HG02678 (cell line): Measurements from ENCODE around the gene UMODL1.
"Not testable (repeated sequence)": the region's sequence is repeated elsewhere in the genome, so short reads cannot be mapped to it uniquely, and the experiment has no call there.

Source experiments
- ATAC-seq: cut with Tn5 transposase; IDR thresholded peaks from one replicate; pipeline ENCODE4 v1.9.1; 2021; ENCODE audit warnings: mild to moderate bottlenecking, moderate library complexity; ENCODE audit not compliant: unreplicated experiment

The UMODL1 gene

DNA sequence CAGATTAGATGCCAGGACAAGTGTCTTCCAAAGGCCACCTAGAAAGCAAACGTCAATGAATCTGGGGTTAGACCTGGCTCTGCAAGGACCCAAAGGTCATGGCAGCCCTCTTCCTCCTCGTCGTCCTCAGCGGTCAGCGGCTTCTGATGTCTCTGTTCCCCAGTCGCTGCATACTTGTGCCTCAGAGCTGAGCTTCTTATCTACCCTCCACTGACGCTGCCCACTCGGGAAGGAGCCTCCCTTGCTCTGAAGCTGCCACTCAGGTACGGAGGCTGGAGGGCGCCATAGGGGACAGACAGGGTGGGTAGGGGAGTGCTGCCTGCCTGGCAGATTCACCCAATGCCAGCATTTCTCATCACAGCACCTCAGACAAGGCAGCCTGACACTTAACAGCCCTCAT is 11.4 kb upstream of the UMODL1 start:
- no peak for ATAC-seq

DNA sequence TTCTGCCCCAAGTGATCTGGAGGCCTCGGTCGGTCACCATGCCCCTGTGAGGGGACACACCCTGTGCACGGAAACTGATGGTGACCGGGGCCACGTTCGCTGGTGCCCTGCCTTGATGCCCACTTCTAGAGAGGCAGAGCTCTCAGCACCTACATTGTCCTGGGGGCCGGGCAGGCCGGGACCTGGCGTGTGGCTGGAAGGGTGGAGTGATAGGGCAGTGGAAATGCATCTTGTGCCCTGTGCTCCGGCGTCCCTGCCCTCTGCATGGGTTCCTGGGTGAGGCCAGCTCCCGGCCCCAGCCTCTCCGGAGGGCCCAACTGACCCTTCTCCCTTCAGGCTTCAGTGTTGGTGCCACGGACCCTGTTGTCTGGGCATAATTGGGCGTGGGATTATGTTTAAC is 11.0 kb upstream of the UMODL1 start:
- ATAC-seq, result no peak

- peak; percentile 63 for ATAC-seq
These were observed 9.7 kb upstream of the UMODL1 start for GRCh38 chr21:42061195-42061985.

DNA sequence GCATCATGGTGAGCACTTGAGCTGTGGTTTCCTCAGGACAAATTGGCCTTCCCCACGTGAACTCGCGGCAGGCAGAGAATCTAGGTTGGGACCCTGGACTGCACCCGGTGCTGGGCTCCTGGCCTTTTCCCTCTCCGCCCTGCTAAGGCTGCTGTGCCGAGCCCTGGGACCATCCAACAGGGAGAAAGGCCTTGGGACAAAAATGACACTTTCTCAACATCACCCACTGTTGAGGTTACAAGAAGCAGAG is 9.2 kb upstream of the UMODL1 start:
- no peak for ATAC-seq

GRCh38 chr21:42062236-42063022 is 8.7 kb upstream of the UMODL1 start:
- ATAC-seq, result peak; percentile 46

DNA sequence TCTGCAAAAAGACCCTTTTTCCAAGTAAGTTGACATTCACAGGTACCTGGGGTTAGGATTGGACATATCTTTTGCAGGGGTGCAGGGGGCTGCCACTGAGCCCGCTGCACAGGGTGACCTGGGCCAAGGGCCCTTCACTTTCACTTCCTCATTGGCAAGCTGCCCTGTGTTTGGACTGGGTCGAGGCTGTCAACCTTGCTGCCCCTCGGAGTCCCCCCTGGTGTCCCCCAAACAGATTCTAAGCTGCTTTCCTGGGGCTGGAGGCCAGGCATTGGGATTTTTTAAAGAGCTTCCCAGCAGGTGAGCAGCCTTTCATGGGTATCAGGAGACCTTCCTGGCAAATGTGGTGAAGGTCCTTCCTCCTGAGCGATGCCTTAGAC is 7.9 kb upstream of the UMODL1 start:
- ATAC-seq, result peak; percentile 24

- ATAC-seq, result peak; percentile 37
These were observed 7.3 kb upstream of the UMODL1 start for GRCh38 chr21:42063571-42064521.

GRCh38 chr21:42066521-42066920 is 4.6 kb upstream of the UMODL1 start:
- ATAC-seq, result no peak

GRCh38 chr21:42067531-42068255 is 3.4 kb upstream of the UMODL1 start:
- no peak for ATAC-seq

- ATAC-seq, result no peak
These were observed 2.9 kb upstream of the UMODL1 start for GRCh38 chr21:42068256-42068545.

GRCh38 chr21:42068592-42068991 is 2.5 kb upstream of the UMODL1 start:
- no peak for ATAC-seq

- ATAC-seq, result no peak
These were observed 1.8 kb upstream of the UMODL1 start for GRCh38 chr21:42069327-42069726.

- no peak for ATAC-seq
These were observed 1.3 kb upstream of the UMODL1 start for GRCh38 chr21:42069843-42070242.

DNA sequence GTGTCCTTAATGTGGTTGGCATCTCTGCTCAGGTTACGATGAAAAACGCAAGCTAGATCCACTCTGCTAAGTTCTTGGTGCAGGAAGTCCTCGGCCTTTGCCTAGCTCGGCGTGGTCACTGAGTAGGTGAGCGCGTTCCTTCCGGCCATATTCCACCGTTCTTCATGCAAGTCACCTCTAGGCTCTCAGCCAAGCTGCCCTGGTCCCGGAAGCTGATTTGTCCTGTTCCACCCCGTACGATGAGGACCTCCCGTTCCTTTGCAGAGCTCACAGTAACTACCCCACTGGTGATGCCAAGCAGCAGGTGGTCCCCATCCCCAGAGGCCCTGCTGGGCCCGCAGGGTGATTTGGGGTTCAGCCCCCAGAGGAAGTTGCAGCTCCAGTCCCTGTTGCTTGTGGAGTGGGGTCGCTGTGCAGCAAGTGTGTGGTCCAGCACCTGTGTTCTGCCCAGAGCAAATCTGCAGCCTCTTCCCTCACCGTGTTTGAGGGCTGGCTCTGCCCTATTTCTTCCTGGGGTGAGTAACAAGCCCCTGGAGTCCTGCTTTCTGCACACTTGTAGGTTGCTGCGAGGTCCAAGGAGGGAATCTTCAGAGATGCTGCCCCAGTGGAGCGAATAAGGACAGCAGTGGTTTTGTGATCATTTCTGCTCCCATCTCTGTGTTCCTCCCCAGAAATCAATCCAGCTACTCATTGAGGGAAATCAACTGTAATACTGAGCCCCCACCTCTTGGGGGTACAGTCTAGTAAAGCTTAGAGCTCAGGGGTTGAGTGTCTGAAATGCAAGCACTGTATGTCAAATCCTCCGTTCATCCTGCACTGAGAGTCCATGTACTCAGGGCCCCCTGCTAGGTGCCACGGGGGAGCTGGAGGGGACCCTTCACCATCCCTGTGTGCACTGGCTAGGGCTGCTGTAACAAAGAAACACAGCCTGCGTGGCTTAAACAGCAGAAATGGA is 2.3 kb downstream of the UMODL1 start:
- ATAC-seq, result no peak

- ATAC-seq, result no peak
These were observed 4.8 kb downstream of the UMODL1 start for GRCh38 chr21:42075686-42076471.

DNA sequence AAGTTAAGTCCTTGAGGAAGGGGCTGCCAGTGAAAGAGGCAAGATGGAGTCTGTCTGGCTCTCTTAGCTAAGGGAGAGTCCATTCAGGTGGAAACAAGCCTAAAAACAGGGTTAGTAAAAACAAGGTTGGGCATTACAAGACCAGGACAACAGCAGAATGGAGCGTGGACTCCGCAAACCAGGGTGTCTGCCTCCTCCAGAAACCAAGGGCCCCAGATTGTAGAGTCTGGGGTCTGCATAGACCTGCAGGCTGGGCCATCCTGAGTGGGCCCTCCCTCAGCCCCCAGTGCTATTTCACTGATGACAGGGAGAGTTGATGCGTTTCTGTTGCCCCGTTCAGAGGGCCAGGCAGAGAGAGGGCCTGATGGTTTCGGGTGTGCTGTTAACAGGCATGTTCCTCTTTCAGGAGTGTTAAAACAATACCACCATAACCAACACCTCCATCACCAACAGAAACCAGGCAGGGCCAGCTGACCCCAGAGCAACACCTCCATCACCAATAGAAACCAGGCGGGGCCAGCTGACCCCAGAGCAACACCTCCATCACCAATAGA is 6.6 kb downstream of the UMODL1 start:
- peak; percentile 91 for ATAC-seq

DNA sequence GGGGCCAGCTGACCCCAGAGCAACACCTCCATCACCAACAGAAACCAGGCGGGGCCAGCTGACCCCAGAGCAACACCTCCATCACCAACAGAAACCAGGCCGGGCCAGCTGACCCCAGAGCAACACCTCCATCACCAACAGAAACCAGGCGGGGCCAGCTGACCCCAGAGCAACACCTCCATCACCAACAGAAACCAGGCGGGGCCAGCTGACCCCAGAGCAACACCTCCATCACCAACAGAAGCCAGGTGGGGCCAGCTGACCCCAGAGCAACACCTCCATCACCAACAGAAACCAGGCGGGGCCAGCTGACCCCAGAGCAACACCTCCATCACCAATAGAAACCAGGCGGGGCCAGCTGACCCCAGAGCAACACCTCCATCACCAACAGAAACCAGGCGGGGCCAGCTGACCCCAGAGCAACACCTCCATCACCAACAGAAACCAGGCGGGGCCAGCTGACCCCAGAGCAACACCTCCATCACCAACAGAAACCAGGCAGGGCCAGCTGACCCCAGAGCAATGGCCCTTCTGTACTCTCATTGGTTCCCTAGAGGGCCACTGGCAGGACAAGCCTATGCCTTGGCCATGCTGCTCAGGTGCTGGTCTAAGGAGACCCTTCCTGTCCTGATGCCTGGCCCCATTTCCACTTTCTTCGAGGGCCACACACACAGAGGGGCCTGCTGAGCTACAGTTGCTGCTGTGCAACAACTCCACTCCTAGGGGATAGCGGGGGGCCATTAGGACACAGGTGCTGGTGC is 7.3 kb downstream of the UMODL1 start:
- not testable (repeated sequence) for ATAC-seq
